C1 segment of cervical spinal cord (tissue), 14 donors: ENCODE results near the gene JMJD8.
"Not testable (repeated sequence)": the region's sequence is repeated elsewhere in the genome, so short reads cannot be mapped to it uniquely, and the experiment has no call there.

Source experiments
- DNase-seq, 14 donors: peaks; one replicate each; lab custom pipeline; 2025; lab: John Stamatoyannopoulos, UW

Gene JMJD8

DNA sequence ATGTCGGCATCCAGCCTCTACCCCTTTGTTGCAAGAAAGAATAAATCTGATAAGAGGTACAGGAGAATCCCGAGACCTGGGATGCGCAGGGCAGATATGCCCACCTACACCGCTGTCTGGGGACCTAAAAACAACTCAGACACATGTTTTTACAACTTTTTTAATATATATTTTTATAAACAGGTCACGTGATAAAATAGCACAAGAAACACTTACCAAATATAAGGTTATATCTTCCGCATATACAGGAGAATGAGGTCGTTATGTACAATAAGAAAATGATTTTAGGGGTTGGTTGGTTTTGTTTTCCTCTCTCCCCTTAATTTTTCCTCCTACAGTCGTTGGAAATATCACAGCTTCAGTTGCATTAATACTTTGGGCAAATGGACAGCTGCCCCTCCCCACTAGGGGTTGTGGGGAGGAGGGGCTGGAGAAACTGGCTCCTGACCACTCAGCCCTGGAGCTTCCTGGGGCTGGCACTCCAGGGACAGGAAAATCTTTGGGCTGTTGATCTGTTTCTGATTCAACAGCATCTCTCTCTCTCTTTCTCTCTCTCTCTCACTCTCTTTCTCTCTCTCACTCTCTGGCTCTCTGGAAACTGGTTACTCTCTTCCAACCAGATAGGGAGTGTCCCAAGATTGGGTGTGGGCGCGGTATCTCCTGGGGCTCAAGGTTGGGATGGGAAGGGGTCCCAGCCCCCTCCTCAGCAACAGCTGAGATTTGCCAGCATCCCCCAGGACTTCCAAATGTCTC, 8.4 kb upstream of the JMJD8 start:
- no peak for DNase-seq

DNA sequence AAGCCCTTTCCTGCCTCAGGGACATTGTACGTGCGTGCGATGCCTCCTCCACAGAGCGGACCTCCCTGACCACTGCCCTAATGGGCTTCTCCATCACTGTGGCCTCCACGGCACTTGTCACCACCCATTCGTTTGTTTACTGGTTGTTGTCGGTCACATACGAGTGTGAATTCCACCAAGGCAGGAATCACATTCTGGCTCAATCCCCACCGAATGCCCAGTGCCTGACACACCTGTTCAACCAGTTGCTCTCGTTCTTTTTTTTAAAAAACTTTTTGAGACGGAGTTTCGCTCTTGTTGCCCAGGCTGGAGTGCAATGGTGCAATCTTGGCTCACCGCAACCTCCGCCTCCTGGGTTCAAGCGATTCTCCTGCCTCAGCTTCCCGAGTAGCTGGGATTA, 7.1 kb upstream of the JMJD8 start:
- DNase-seq: not testable (repeated sequence)

- no peak for DNase-seq
Observed at GRCh38 chr16:689175-689897, 5.2 kb upstream of the JMJD8 start.

DNA sequence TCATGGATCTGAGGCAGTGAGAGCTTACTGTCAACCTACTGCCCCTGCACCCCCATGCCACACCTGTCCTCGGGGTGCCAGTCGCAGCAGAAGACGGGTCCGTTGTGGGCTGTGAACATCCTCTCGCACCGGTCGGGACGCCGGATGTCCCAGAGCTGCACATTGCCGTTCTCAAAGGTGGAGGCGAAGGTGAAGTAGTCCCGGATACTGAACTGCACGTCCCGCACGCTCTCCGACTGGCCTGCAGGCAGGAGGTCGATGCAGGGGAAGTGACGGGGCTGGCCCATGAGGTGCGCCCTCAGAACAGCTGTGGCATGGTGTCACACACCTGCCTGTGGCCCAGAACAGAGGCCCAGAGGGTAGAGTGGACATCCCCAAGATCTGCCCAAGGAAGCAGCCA, 3.4 kb upstream of the JMJD8 start:
- no peak for DNase-seq

- no peak for DNase-seq
Observed at GRCh38 chr16:686459-687260, 2.5 kb upstream of the JMJD8 start.

GRCh38 chr16:685967-686366, 1.8 kb upstream of the JMJD8 start:
- no peak for DNase-seq

DNA sequence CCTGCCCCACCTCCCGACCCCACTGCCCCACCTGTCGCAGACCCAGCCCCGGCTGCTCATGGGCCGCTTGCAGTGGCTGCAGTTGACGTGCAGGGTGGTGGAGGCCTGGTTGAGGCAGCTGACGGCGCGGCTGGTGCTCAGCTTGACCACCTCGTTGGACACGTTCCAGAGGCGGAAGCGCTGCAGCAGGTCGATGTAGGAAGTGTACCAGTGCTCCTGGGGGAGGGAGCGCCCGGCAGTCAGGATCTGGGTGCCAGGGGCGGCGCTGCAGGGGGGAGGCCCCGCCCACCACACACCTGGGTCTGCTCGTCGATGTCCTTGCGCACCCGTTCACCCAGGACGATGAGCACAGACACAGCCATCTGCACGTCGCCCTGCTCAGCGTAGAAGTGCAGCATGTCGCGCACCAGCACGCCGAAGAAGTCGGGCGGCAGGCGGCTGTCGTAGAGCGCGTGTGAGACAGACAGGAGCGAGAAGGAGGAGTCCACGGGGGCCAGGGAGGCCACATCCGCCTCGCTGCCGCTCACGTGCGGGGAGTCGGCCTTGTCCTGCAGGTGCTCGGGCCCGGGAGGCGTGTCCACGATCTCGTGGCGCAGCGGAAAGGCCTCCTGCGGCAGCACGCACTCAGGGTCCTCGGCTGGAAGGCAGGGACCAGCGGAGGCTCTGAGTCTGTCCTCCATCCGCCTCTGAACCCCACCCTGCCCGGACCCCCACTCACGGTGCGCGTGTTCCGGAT, 995 bp upstream of the JMJD8 start:
- no peak for DNase-seq

DNA sequence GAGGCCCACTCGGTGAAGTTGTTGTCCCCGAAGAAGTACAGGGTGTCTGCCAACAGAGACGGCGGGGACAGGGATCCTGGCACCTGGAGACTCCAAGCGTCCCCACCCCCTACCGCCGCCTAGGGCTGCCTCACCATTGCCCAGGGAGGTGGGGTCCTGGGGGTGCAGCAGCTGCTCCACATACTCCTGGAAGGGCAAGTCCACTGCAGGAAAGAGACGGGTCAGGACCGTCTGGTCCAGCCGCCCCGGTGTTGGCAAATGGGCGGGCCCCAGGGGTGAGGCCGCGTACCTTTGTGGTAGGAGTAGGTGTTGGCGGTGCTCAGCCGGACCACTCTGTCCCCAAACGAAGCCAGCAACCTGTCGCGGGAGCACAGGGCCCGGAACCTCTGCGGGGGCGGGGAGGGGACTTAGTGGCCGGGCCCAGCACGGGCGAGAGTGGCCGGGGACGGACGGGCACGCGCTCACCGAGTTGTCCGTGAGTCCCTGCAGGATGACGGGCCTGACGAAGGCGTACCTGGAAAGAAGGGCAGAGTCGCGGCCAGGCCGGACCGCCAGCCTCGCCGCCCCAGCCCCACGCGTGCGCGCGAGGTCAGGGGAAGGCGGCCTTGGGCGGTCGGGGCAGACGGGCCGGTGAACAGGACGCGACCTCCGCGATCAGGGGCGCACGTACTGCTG, 601 bp downstream of the JMJD8 start:
- DNase-seq: no peak

DNA sequence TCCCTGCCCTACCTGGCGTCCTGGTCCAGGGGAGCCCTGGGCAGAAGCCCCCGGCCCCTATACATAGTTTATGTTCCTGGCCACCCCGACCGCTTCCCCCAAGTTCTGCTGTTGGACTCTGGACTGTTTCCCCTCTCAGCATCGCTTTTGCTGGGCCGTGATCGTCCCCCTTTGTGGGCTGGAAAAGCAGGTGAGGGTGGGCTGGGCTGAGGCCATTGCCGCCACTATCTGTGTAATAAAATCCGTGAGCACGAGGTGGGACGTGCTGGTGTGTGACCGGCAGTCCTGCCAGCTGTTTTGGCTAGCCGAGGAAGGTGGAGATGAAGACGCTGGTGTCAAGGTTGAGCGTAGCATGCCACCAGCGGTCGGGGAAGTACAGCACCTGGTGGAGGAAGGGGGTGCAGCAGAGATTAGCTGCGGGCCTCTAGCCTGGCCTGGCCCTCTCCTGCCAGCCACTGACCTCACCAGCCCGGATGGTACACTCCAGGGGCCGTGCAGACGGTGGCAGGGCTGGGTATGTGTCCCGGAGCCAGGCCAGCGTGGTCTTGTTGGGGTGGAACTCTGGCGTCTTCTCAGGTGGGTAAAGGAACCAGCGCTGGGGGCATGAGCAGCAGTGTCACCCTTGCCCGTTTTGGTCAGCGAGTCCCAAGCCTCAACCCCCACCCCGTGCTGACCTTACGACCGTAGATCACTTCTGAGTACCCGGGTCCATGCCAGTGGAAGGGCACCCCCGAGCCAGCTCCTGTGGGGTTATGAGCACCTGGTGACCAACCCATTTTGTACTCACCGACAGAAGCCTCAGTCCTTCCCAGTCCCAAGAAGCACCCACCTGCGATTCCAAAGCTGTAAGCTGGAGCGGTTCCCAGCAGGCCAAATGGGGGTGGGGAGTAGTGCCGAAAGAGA, 1.4 kb downstream of the JMJD8 start:
- DNase-seq: no peak

- no peak for DNase-seq
Observed at GRCh38 chr16:681746-682427, 2.2 kb downstream of the JMJD8 start.

GRCh38 chr16:680967-681745, 3.0 kb downstream of the JMJD8 start:
- peak in 1 of 14 donors; percentile 40 for DNase-seq

DNA sequence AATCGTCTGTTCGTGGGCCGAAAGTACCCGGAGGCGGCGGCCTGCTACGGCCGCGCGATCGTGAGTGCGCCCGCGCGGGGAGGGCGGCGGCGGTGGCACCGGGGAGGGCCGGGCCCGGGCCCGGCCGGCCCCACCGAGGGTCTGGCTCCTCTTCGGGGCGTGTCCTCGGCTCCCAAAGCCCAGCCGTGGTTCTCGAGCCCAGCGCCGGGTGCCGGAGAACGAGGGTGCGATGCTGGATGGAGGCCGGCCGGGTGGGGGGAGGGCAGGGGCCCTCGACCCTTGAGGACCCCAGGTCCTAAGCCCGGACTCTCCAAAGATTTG, 3.5 kb downstream of the JMJD8 start:
- no peak for DNase-seq

- peak in 13 of 14 donors; percentile 47 to 91 (median 83) for DNase-seq
Observed at GRCh38 chr16:679814-680624, 4.1 kb downstream of the JMJD8 start, which contains the start of gene STUB1. Gene STUB1, plus strand, starts transcription at chr16:680410. Its CDS starts 116 bp downstream, at chr16:680526.

DNA sequence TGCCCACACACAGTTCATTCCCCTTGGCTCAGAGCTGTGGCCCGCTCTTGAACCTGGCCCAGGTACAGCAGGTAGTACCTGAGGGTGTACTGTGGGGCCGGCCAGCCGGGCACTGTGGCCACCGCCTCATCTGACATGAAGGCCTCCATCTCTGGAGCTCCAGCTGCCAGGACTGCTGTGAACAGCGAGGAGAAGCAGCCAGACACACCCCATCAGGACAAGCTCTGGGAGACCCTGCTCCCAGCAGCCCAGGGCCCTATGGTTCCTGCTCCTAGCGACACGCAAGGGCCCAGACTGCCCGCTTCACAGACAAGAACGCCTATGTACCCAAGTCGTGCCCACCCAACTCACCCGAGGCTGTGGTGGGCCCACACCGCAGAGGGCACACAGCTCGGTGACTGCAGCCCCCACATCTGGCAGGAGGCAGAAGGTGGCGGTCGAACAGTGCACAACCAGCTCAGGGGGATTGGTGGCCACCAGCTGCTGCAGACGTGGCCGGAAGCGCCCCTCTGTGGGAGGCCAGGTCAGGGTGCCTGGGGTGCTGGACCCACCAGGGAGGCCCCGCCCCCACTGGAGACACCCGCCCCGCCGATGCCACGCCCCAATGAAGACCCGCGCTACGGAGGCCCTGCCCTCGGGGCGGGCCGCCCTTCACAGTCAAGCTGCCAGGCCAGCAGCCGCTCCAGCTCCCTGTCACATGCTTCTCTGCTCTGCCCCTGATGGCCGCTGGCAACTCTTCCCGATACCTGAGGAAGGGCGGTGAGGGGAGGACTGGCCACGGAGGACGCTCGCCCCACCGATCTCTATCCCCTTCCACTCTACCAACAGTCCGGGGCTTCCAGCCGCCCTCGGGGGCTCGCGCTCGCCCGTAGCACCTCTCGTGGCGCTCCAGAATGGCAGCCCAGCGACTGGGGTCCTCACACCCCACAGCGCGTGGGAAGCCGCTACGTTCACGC, 5.0 kb downstream of the JMJD8 start:
- DNase-seq: peak in 7 of 14 donors; percentile 41 to 82 (median 71)

GRCh38 chr16:678209-678857, 5.8 kb downstream of the JMJD8 start:
- peak in 1 of 14 donors; percentile 66 for DNase-seq
